Epithelial cell of prostate (primary cell): Measurements from ENCODE around the gene HEATR9.
"Not testable (repeated sequence)": the region's sequence is repeated elsewhere in the genome, so short reads cannot be mapped to it uniquely, and the experiment has no call there.

ENCODE experiments used
- DNase-seq: peaks from one replicate; pipeline ENCODE4 v3.0.0-alpha.2; 2011; ENCODE audit warnings: low read depth, low spot score
- H3K27ac ChIP-seq: fragments of 450-650 bp; 2 replicates; pipeline ENCODE4 v1.5.1; 2017; ENCODE audit warnings: mild to moderate bottlenecking

Gene HEATR9, protein sequence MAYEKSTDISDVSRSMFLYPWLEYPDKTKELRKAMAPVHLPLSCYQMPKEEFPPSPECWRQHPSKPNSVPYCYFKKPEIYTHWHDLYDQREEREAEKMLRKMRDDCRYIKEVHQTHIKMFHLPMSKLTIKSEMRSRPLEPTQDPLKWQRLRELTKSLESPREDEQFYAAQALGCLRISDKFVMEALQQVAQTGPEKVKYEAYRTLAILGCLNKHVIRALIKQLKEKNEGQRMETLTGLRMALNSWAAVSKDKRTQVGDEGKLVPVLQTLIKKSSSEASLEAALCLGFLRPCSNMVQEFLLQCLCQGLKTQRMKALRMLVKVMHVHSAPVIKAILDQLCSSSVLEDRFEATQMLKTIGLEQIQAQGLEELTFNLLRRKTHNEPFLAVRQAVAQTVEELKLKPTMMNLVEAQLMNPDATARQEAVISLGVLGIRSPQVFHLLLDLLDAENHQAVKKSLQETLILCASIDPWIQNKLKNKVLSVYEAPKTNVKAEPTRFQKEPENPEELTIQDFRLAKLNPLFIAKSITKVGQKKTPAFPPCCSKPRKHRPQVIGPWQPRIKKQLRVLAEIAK

DNA sequence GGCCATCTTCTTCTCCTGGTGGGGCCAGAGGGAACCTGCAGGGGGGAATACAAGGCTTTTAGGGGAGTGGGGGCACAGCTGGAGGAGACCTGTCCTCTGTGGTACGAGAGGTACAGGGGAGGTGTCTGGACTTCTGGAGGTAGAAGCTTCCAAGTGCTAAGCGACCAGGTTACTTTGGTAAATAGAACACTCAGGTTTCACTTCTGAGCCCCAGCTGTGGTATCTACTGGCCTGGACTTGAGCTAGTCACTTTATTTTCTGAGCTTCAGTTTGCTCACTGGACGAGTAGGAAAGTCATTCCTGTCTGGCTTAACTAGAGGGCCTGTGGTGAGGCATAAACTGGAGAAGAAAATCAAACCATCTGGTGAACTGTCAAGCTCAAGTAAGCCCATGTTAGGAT is at the start of gene HEATR9:
Gene HEATR9 (minus strand): TSS at position 155 of the 400 bp plus-strand sequence. CDS start 149 bp downstream, at position 6.
- H3K27ac ChIP-seq: no peak within 1 kb of the TSS

DNA sequence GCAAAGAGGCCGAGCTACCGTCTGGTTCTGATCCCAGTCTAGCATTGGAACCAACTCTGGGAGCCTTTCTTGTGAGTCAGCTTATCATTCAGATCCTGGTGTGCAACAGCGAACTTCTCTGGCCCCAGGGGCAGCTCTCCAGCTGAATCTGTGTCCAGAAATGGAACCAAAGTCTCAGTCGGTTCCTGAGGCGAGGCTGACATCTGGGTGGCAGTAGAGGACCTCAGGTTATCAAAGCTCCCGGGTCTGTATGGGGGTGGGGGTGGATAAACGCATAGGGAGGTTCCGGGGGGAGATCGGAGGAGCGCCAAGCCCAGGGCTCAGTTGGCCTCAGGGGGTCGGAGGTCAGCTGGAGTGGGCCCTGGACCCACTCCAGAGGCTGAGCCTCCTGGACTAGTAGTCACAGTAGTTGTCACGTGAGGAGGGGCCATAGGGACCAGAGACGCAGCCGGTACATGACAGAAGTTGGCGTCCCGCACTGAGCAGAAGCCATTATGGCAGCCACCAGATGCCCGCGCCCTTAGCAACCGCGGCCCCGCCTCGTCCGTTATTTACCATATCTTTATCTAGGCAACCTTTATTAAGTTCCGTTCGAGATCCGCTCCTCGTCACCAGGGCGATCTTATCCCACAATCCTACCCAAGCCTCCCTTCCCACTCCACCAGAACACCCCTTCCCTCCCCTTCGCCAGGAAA is 49.0 kb upstream of the HEATR9 start:
- DNase-seq: no peak
- no peak overlapping the region for H3K27ac ChIP-seq

More for the DNA sequence above, at the start of gene HEATR9:
- DNase-seq: no peak

DNA sequence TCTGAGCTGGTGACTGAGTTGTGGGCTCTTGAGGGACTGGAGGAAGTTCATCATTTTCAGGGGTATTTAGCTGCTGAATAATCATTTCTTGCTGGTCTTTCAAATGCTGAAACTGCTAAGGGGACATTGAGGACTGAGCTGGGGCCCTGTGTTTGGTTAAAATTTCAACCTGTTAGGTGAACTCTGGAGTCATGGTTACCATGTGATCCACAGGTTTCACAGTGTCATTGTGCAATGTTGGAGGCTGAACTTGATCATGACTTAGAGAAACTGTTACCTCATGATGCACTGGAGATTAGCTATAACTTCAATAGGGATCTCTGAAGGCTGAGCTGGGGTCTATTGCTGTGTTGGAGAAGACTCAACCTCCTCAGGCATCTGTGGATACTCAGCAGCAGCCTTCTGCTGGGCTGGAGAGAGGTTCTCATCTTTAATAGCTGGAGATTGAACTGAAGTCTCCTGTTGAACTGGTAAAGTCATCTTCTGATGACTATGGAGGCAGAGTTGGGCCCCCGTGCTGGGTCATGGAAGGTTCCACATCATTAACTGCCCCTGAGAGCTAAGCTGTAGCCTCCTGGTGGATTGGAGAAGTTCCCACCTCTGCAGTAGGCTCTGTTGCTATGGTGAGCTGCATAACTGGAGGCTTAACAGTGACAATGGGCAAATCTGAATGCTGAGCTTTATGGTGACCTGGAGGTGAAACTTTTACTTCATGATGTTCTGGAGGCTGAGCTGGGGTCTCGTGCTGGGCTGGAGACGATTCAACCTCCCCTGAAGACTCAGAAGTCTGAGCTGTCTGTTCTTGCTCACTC is 46.7 kb upstream of the HEATR9 start:
- no peak overlapping the region for H3K27ac ChIP-seq
- DNase-seq: no peak

DNA sequence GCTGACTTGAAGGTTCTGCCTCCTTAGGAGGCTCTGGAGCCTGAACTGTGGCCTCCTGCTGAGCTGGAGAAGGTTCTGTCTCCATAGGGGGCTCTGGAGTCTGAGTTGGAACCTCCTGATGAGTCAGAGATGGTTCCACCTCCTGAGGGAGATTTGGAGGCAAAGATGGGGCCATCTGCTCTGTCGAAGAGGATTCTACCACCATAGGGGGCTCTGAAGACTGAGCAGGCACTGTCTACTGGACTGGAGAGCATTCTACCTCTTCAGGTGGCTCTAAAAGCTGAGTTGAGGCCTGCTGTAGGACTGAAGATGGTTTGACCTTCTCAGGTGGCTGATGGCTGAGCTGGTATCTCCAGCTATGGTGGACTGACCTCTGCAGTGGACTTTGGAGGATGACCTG is 45.7 kb upstream of the HEATR9 start:
- H3K27ac ChIP-seq: no peak overlapping the region
- DNase-seq: no peak

DNA sequence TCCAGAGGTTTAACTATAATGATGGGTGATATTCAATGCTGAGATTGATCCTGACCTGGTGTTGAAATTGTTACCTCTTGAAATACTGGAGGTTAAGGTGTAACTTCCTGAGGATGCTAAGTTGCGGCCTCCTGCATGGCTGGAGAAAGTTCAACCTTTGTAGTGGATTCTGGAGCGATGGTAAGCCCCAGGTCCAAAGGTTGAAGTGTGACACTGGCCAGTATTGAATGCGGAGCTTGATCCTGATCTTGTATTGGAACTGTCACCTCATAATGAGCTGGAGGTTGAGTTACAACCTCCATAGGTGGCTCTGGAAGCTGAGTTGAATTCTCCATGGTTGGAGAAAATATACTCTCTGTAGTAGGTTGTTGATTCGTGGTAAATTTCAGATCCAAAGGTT is 44.9 kb upstream of the HEATR9 start:
- H3K27ac ChIP-seq: no peak overlapping the region
- DNase-seq: no peak

DNA sequence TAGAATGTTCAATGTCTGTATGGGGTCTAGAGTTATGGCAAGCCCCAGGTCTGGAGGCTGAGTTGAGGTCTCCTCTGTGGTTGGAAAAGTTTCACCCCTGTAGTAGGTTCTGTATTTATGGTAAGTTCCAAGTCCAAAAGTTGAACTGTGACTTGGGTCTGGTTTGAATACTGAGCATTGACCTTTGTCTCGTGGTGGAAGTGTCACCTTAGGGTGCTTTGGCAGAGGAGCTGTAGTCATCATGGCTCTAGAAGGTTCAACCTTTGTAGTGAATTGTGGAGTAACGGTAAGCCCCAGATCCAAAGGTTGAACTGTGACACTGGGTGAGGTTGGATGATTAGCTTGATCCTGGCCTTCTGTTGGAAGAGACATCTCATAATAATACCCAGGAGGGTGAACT is 44.3 kb upstream of the HEATR9 start:
- no peak for DNase-seq
- H3K27ac ChIP-seq: no peak overlapping the region

DNA sequence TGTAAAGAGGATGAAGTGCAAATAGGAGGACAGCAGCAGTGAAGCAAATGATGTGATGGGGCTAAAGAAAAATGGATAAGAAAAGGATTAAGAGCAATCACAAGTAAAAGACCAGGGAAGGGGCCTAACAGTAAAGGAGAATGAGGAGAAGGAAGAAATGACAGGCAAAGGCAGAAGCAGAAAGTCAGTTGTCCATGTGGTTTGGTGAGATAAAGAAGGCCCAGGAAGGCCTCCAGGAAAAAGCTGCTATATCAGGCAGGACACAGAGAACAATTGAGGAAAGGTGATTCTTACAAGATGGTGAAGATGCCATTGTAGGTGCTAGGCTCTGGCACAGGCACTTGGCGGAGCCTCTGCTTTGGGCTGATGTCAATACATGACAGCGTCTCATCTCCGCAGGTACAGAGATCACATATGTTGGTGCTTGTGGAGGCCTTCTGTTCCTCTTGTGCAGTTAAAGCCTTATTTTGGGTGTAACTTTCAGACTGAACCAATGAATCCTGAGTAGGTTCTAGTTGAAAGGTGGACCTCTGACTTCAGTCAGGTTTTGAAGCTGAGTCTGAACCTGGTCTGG is 43.7 kb upstream of the HEATR9 start:
- no peak overlapping the region for H3K27ac ChIP-seq
- DNase-seq: no peak

DNA sequence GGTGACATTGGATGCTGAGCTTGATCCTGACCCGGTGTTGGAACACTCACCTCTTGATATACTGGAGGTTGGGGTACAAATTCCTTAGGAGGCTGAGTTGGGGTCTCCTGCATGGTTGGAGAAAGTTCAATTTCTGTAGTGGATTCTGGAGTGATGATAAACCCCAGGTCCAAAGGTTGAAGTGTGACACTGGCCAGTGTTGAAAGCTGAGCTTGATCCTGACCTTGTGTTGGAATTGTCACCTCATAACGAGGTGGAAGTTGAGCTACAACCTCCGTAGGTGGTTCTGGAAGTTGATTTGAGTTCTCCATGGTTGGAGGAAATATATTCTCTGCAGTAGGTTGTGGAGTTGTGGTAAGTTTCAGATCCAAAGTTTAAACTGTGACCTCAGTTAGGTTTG is 40.7 kb upstream of the HEATR9 start:
- H3K27ac ChIP-seq: no peak overlapping the region
- no peak for DNase-seq

DNA sequence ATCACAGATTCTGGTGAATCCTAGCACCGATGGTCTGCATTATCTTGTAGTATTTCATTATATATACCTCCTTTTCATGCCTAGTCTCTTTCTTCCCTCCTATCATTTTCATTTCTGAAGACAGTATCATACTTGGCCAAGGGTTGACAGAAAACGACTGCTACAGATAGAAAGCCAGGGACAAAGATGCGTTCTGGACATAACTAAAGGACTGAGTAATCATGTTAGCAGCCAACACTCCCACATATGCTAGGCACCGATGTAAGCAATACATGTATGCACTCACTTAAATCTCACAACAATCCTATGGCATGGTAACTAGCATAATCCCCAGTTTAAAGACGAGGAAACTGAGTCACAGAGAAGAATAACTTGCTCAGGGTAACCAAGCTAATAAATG is 39.0 kb upstream of the HEATR9 start:
- no peak overlapping the region for H3K27ac ChIP-seq
- DNase-seq: no peak

DNA sequence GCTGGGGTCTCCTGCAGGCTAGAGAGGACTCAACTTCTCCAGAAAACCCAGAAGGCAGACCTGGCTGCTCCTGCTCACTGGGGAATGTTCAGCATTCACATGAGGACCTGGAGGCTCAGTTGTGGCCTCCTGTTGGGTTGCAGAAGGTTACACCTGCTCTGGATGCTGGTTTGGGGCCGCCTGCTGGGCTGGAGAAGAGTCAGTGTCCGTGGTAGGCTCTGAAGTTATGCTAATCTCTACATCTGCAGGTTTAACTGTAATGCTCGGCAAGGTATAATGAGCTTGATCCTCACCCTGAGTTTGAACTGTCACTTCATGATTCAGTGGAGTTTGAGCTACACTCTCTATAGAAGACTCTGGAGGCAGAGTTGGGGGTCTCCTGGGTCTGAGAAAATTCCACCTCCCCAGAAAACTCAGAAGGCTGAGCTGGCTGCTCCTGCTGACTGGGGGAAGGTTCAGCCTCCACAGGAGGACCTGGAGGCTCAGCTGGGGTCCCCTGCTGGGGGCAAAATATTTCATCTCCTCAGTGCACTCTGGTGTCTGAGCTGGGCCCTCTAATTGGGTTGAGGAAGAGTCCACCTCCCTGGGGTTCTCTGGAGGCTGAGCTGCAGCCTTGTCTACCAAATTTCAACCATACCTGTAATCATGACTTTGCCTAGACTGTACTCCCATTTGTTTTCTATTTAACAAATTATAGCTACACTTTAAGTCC is 38.4 kb upstream of the HEATR9 start:
- no peak overlapping the region for H3K27ac ChIP-seq
- DNase-seq: no peak

DNA sequence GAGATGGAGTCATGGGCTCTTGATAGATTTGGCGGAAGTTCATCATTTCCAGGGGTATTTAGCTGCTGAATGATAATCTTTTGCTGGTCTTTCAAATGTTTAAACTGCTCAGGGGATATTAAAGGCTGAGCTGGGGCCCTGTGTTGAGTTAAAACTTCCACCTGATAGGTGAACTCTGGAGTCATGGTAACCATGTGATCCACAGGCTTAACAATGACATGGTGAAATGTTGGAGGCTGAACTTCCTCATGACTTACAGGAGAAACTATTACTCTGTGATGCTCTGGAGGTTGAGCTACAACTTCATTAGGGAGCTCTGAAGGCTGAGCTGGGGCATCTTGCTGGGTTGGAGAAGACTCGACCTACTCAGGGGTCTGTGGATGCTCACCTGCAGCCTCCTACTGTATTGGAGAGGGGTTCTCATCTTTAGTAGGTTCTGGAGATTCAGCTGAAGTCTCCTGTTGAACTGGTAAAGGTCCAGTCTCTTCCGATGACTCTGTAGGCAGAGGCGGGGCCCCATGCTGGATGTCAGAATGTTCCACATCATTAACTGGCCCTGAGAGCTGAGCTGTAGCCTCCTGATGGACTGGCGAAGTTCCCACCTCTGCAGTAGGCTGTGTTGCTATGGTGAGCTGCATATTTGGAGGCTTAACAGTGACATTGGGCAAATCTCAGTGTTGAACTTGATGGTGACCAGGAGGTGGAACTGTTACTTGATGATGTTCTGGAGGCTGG is 37.7 kb upstream of the HEATR9 start:
- no peak overlapping the region for H3K27ac ChIP-seq
- DNase-seq: no peak

DNA sequence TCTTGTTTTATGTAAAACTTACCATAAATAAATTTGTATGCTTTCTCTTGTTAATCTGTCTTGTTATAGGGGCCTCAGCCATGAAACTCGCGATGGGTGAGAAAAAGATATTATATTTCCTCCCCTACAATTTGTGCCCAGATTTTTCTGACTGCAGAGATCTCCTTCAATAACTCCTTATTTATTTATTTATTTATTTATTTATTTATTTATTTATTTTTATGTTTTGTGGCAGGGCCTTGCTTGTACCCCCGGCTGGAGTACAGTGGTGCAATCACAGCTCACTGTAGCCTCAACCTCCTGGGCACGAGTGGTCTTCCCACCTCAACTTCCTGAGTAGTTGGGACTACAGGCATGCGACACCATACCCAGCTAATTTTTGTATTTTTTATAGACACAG is 34.8 kb upstream of the HEATR9 start:
- H3K27ac ChIP-seq: no peak overlapping the region

DNA sequence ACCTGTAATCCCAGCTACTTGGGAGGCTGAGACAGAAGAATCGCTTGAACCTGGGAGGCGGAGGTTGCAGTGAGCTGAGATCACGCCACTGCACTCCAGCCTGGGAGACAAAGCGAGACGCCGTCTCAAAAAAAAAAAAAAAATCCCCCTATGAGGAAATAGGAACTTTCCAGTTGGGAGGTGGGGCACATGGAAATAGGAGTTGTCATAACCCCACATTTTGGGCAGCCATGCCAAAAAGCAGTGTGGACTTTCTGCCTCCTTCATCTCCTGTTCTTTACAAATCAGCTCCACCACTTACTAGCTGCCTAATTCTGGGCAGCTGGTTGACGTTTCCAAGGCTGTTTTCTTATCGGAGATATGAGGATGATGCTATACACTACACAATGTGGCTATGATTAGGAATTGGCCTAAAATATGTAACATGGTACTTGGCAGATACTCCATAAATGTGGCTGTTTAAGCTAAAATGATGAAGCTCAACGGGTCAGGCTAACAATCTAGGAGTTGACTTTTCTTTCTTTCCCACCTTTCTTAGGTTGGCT is 33.0 kb upstream of the HEATR9 start:
- DNase-seq: no peak
- no peak overlapping the region for H3K27ac ChIP-seq

More for the DNA sequence above, 34.8 kb upstream of the HEATR9 start:
- DNase-seq: no peak

DNA sequence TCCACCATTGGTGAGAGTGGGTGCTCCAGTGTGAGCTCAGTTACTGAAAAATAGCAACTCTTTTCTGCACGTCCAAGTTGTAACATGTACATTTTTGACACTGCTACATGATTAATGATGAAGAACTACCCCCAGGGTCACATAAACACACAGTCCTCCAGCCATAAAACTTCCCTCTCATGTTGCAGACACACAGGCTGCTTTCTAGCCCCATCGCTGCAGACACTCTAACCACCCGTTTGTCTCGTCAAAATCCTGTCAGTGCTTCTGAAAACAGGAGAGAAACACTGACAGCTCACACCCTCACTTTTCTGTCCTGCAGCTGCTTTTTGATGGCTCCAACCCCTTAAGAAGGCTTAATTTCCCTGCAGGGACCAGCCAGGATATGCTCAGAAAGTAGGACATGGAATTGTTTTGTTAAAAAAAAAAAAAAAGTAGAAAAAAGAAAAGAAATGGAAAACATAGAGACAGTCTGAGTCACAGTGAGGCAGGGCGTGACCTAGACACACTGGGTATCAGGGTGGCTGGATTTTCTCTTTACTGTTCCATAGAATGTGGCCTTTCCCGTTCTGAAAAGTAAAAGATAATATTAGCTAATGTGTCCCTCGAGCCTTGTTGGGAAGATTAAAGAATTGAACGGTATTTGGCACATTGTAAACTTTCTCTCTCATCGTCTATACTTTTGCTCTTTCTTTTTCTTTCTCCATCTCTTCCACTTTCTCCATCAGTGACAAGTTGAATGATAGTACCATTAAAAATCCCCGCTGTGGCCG is 32.2 kb upstream of the HEATR9 start:
- H3K27ac ChIP-seq: no peak overlapping the region
- no peak for DNase-seq

DNA sequence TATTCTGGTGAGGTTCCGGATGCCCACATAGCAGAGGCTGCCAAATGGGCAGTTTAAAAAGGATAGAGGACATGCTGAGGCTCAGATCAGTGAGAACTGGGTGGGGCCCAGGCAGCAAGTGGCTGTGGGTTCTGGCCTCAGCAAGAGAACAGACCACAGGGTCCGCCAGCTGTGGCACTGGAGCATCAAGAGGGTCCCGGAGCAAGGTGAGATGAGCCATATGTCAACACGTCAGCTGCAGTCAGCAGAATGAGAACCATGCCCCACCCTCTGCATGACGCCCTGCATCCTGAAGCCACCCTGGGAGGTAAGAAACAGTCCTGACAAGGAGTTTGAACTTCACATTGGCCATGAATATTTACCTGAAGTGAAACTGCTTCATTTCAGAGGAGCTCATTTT is 31.6 kb upstream of the HEATR9 start:
- DNase-seq: no peak
- no peak overlapping the region for H3K27ac ChIP-seq

DNA sequence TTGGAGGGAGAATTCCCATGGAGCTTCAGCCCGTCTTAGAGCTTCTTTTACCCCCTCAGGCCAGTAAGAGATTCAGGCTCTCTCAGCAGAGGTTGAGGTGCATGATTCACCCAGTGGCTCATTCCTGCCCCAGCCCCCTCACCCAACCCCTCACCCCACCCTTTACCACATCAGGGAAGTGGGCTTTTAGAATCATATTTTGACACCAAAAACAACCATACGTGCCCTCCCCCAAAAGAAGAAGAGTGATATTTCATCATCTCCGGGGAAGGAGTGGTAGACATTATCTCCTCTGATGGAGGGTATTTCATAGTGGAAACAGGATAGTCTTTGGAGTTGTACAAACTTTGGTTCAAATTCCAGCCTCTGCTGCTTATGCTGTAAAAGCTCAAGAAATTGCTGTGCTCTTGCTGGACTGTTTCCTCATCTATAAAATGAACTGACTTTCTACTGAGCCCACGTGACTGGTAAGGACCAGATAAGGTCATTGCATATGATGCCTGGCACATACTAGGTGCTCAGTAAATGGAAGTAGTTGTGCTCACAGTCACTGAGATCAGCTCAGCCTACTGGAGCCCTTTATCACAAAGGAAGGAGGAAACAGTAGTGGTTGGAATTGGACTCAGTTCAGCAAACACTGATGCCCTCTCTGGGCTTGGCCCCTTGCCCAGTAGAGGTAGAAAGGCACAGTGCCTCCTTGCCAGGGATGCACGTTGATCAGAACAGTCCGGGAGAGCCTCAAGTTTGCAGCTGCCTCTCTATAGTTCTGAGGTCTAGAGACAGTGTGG is 29.8 kb upstream of the HEATR9 start:
- no peak for DNase-seq
- no peak overlapping the region for H3K27ac ChIP-seq

DNA sequence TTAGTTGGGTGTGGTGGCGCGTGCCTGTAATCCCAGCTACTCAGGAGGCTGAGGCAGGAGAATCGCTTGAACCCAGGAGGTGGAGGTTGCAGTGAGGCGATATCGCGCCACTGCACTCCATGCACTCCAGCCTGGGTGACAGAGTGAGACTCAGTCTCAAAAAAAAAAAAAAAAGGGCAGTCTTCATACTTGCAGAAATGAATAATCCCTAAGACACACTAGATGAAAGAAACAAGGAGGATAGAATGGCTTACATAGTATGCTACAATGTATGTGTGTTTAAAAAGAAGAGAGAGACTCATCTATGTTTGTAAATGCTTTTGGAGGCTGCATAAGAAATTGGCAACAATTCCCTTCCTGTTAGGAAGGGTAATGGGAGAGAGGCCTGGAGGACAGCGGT is 29.1 kb upstream of the HEATR9 start:
- not testable (repeated sequence) for H3K27ac ChIP-seq, DNase-seq
